Heart left ventricle (tissue), 16 donors: Measurements from ENCODE around the gene SH3RF3. TPM values are rescaled to one million over a fixed set of nuclear protein-coding genes. Genes with fewer than 3 reads are reported as not detected.

ENCODE experiments used
- ATAC-seq, 4 donors: fragments of 200-7000 bp; cut with Tn5 transposase; one replicate each; pipeline ENCODE4 v1.9.1; 2020 to 2022; ENCODE audit warnings: moderate library complexity in 4 of 4, mild to moderate bottlenecking in 3 of 4, moderate number of reproducible peaks in 1 of 4
- DNase-seq, 5 donors: peaks; one replicate each; pipeline ENCODE4 v3.0.0-alpha.2; 2020
- H3K27ac ChIP-seq, 12 donors: fragments of 200-600 bp; sonication (generic) in 4 of 12; one replicate each; pipeline versions ENCODE4 v1.5.0 to v1.8.0; 2016 to 2022; ENCODE audit warnings: mild to moderate bottlenecking in 2 of 12
- H3K27me3 ChIP-seq, 9 donors: fragments of 200-600 bp; sonication (generic) in 2 of 9; one replicate each; pipeline versions ENCODE4 v1.5.1 to v1.8.0; 2016 to 2022; ENCODE audit warnings: mild to moderate bottlenecking in 3 of 9
- H3K36me3 ChIP-seq, 9 donors: fragments of 200-600 bp; sonication (generic) in 2 of 9; one replicate each; pipeline versions ENCODE4 v1.5.0 to v1.8.0; 2018 to 2022; ENCODE audit warnings: mild to moderate bottlenecking in 2 of 9
- H3K4me1 ChIP-seq, 12 donors: fragments of 200-600 bp; sonication (generic) in 4 of 12; one replicate each; pipeline versions ENCODE4 v1.5.0 to v1.8.0; 2016 to 2022; ENCODE audit warnings: mild to moderate bottlenecking in 3 of 12
- H3K4me3 ChIP-seq, 12 donors: fragments of 200-600 bp; sonication (generic) in 4 of 12; one replicate each; pipeline versions ENCODE4 v1.5.0 to v1.8.0; 2017 to 2022; ENCODE audit warnings: mild to moderate bottlenecking in 9 of 12, moderate library complexity in 4 of 12
- H3K9me3 ChIP-seq, 12 donors: fragments of 200-600 bp; sonication (generic) in 4 of 12; one replicate each; pipeline versions ENCODE4 v1.5.0 to v1.8.0; 2016 to 2022; ENCODE audit warnings: mild to moderate bottlenecking in 1 of 12
- CTCF ChIP-seq, 12 donors: fragments of 200-600 bp; sonication (generic) in 4 of 12; IDR thresholded peaks; one replicate each; pipeline versions ENCODE4 v1.5.0 to v1.8.0; 2018 to 2022; ENCODE audit warnings: antibody characterized with exemption in 12 of 12, mild to moderate bottlenecking in 5 of 12
- POLR2A ChIP-seq, 2 donors: fragments of 450-650 bp; IDR thresholded peaks; one replicate each; pipeline ENCODE4 v1.6.1; 2017; ENCODE audit warnings: antibody characterized with exemption in 2 of 2, mild to moderate bottlenecking in 2 of 2, moderate library complexity in 2 of 2
- WGBS, 4 donors: extraction: QIAGEN DNeasy Blood & Tissue Kit in 2 of 4; methylation state at CpG; one replicate each; pipeline versions ENCODE4 v1.1.5 to v1.1.7; 2013 to 2018; 5-methylcytosine and 5-hydroxymethylcytosine counted together
- intact Hi-C, 10 donors: fragments of 100-400 bp; cut with DNase I; formaldehyde crosslinking; loops; one replicate each; pipeline versions ENCODE4 v1.11.1 to v1.14.2; 2022
- polyA plus RNA-seq, 2 donors: library from polyadenylated mRNA; stranded (reverse); fragments of 200-250 nt; gene quantifications; one replicate each; pipeline ENCODE4 v1.2.3, GENCODE V29; 2013
- total RNA-seq, 9 donors: library from RNA; depleted of rRNA in 2 of 9; stranded (reverse); fragments of >200 nt in 2 of 9; fragmentation: NEBNext Ultra II Directional in 3 of 9; extraction: Animal tissue kit (Norgen Biotek cat#: 25700) in 3 of 9; gene quantifications; one replicate each; pipeline versions ENCODE4 v1.1.0 to v1.2.4, GENCODE V29; 2016 to 2023
- donor health status: ischemic (EF 13 %, LVEDD 7.1; RV severe dilation, severe dysfunction).
- donor health status: healthy with polysubstance abuse.
- donor health status: DM: no; HTN: yes; CAD: no.
- donor health status: DM: no; HTN: no; CAD: no.
- donor health status: ischemic (EF 25% LVEDD 6.9; RV normal size, moderate dysfunction).
- donor health status: ischemic (EF 25% LVEDD 5.7; RV mildly dilated, moderate dysfunction).
- donor health status: healthy.
- donor health status: DM: yes; HTN: yes; CAD: no.
- donor health status: ischemic (EF 35%, LVEDD 5.7; RV mildly dilated, moderate dysfunction).
- donor health status: nonischemic (EF 11% LVEDD 7.7; RV severe dilation, severe dysfunction).
- donor health status: DM: yes; HTN: yes; CAD: no.
- donor health status: PGD.
- donor health status: ischemic (EF 29% LVEDD 5.4; RV normal size, mild dysfunction).
- donor health status: nonischemic (EF 23%, LVEDD 6.1; RV moderate dilation, normal function).

Gene SH3RF3
- total and polyA plus RNA-seq, 11 donors = 5.2 to 15.7 (median 7.9) TPM

- ATAC-seq (peak in 2 of 4 donors; percentile 37 to 58), DNase-seq (peak in 2 of 5 donors; percentile 44 to 49)
- TF ChIP-seq POLR2A (IDR thresholded peaks at IDR 0.05) = no peak
- no peak for TF ChIP-seq CTCF (IDR thresholded peaks at IDR 0.05)
- Histone ChIP-seq H3K27me3 (no peaks in the 10 kb centered on the region), H3K36me3 (peaks cover 0 to 12% (median 0%) of the 10 kb centered on the region in 9 donors), H3K4me3 (no peak overlapping the region), H3K27ac (peak overlapping the region in 1 of 12 donors; percentile 28), H3K9me3 (no peaks in the 10 kb centered on the region), H3K4me1 (peaks cover 0 to 24% (median 12%) of the 10 kb centered on the region in 12 donors)
- intact Hi-C loops = loop anchor here in 5 of 10 donors (5.0 to 10.0 kb wide), 4 partner anchors 53 to 221 kb away; no protein-coding TSS in a partner anchor
- WGBS, 4 donors = 49 to 66% (median 58%) methylated on average over 14 to 19 of the region's 19 CpGs
Measured at GRCh38 chr2:109497911-109498870, 369.2 kb downstream of the SH3RF3 start.

GRCh38 chr2:109498906-109499305 lies 369.9 kb downstream of the SH3RF3 start:
- DNase-seq (no peak), ATAC-seq (peak in 1 of 4 donors; percentile 9)
- no peaks in the 10 kb centered on the region for H3K27me3 ChIP-seq
- WGBS, 4 donors = 86 to 96% (median 91%) methylated on average over 6 to 15 of the region's 15 CpGs
- TF ChIP-seq POLR2A (IDR thresholded peaks at IDR 0.05) (no peak), CTCF (IDR thresholded peaks at IDR 0.05) (no peak)
- H3K9me3 ChIP-seq = no peaks in the 10 kb centered on the region
- peaks cover 0 to 24% (median 12%) of the 10 kb centered on the region in 12 donors for H3K4me1 ChIP-seq
- no peak overlapping the region for H3K27ac ChIP-seq
- intact Hi-C loops = loop anchor here in 5 of 10 donors (5.0 to 10.0 kb wide), 4 partner anchors 54 to 222 kb away; no protein-coding TSS in a partner anchor
- H3K4me3 ChIP-seq = no peak overlapping the region
- H3K36me3 ChIP-seq = peaks cover 0 to 12% (median 0%) of the 10 kb centered on the region in 9 donors

GRCh38 chr2:109499566-109499965 lies 370.6 kb downstream of the SH3RF3 start:
- DNase-seq (peak in 1 of 5 donors; percentile 48), ATAC-seq (peak in 1 of 4 donors; percentile 41)
- H3K27me3 ChIP-seq = no peaks in the 10 kb centered on the region
- WGBS, 4 donors = 51 to 60% (median 56%) methylated on average over 3 to 5 of the region's 5 CpGs
- no peaks in the 10 kb centered on the region for H3K9me3 ChIP-seq
- peaks cover 0 to 23% (median 12%) of the 10 kb centered on the region in 12 donors for H3K4me1 ChIP-seq
- no peak overlapping the region for H3K27ac ChIP-seq
- TF ChIP-seq POLR2A (IDR thresholded peaks at IDR 0.05) (no peak), CTCF (IDR thresholded peaks at IDR 0.05) (no peak)
- peaks cover 0 to 12% (median 0%) of the 10 kb centered on the region in 9 donors for H3K36me3 ChIP-seq
- intact Hi-C loops = loop anchor here in 5 of 10 donors (5.0 to 10.0 kb wide), 4 partner anchors 55 to 222 kb away; no protein-coding TSS in a partner anchor
- H3K4me3 ChIP-seq = no peak overlapping the region

- Histone ChIP-seq H3K27me3 (no peaks in the 10 kb centered on the region), H3K9me3 (peaks cover 0 to 9% (median 0%) of the 10 kb centered on the region in 12 donors), H3K4me3 (no peak overlapping the region), H3K36me3 (peaks cover 0 to 12% (median 0%) of the 10 kb centered on the region in 9 donors), H3K4me1 (peaks cover 0 to 20% (median 10%) of the 10 kb centered on the region in 12 donors), H3K27ac (no peak overlapping the region)
- ATAC-seq (no peak), DNase-seq (no peak)
- 94 to 97% (median 96%) methylated on average over 8 of the region's 8 CpGs for WGBS, 4 donors
- TF ChIP-seq CTCF (IDR thresholded peaks at IDR 0.05) (no peak), POLR2A (IDR thresholded peaks at IDR 0.05) (no peak)
- intact Hi-C loops = loop anchor here in 1 of 10 donors (10.0 kb wide), 1 partner anchor 576 kb away; no protein-coding TSS in a partner anchor
Measured at GRCh38 chr2:109500910-109501309, 371.9 kb downstream of the SH3RF3 start.
